PC-9 (cell line): ENCODE measurements around the gene SSNA1. TPM values are rescaled to one million over a fixed set of nuclear protein-coding genes. Genes with fewer than 3 reads are reported as not detected.

Experiments
- BruUV-seq: library from RNA; stranded (reverse); fragments of 400-500 nt; replicated peaks from 2 replicates; lab custom pipeline; 2021; lab: Mats Ljungman, UMichigan
- CTCF ChIA-PET: fragments of 300-600 bp; sonication (Branson Sonifier 250); formaldehyde crosslinking; loops from one replicate; lab custom pipeline; 2022; ENCODE audit warnings: antibody characterized with exemption; lab: Charles Lee
- POLR2A ChIA-PET: fragments of 300-600 bp; sonication (Branson Sonifier 250); formaldehyde crosslinking; loops from one replicate; lab custom pipeline; 2022; ENCODE audit warnings: antibody characterized with exemption; ENCODE audit not compliant: unreplicated experiment; lab: Charles Lee
- DNase-seq, 2 experiments: peaks; one replicate each; pipeline versions ENCODE4 v3.0.0 to v3.0.0-alpha.2; 2015 to 2022; ENCODE audit warnings: mixed read lengths in 1 of 2
- H2AFZ ChIP-seq: fragments of 200-600 bp; sonication (generic); 2 replicates; pipeline ENCODE4 v1.8.1; 2017; ENCODE audit warnings: antibody characterized with exemption
- H3F3A ChIP-seq: fragments of 200-600 bp; sonication (generic); 2 replicates; pipeline ENCODE4 v1.8.1; 2017; ENCODE audit warnings: antibody characterized with exemption, mild to moderate bottlenecking, low read depth; ENCODE audit not compliant: insufficient read depth
- H3K27ac ChIP-seq: fragments of 200-600 bp; sonication (generic); 2 replicates; pipeline ENCODE4 v1.6.1; 2016; ENCODE audit warnings: mixed run types
- H3K27me3 ChIP-seq: fragments of 200-600 bp; sonication (generic); 2 replicates; pipeline ENCODE4 v1.6.1; 2016; ENCODE audit warnings: low read depth, mixed run types; ENCODE audit not compliant: insufficient read depth
- H3K36me3 ChIP-seq: fragments of 200-600 bp; sonication (generic); 2 replicates; pipeline ENCODE4 v1.6.1; 2016; ENCODE audit warnings: low read depth, mixed run types
- H3K4me1 ChIP-seq: fragments of 200-600 bp; sonication (generic); replicated peaks from 2 replicates; pipeline ENCODE4 v1.6.1; 2016; ENCODE audit warnings: mixed run types; ENCODE audit not compliant: insufficient read depth
- H3K4me2 ChIP-seq: fragments of 200-600 bp; sonication (generic); 2 replicates; pipeline ENCODE4 v1.6.1; 2017; ENCODE audit warnings: mixed run types
- H3K4me3 ChIP-seq: fragments of 200-600 bp; sonication (generic); 2 replicates; pipeline ENCODE4 v1.6.1; 2016; ENCODE audit warnings: mixed run types
- H3K79me2 ChIP-seq: fragments of 200-600 bp; sonication (generic); 2 replicates; pipeline ENCODE4 v1.6.1; 2017; ENCODE audit warnings: low read depth, mixed run types
- H3K9me2 ChIP-seq: fragments of 200-600 bp; sonication (generic); 2 replicates; pipeline ENCODE4 v1.8.1; 2017; ENCODE audit warnings: mild to moderate bottlenecking; ENCODE audit not compliant: insufficient read depth
- H3K9me3 ChIP-seq: fragments of 200-600 bp; sonication (generic); 2 replicates; pipeline ENCODE4 v1.8.1; 2016; ENCODE audit warnings: low read depth; ENCODE audit not compliant: insufficient read depth
- H4K20me1 ChIP-seq: fragments of 200-600 bp; sonication (generic); 2 replicates; pipeline ENCODE4 v1.8.1; 2017; ENCODE audit not compliant: insufficient read depth
- EZH2 ChIP-seq: fragments of 200-600 bp; sonication (generic); IDR thresholded peaks from 2 replicates; pipeline ENCODE4 v1.8.0; 2017; ENCODE audit warnings: antibody characterized with exemption, low read depth
- intact Hi-C: fragments of 100-400 bp; cut with micrococcal nuclease; formaldehyde crosslinking; loops from one replicate; pipeline ENCODE4 v1.10.0; 2022; ENCODE audit not compliant: unreplicated experiment
- total RNA-seq: library from RNA; stranded (reverse); gene quantifications from 2 replicates; pipeline ENCODE4 v1.2.3, GENCODE V29; 2021
- TF ChIP-seq, protein P1 (sequence below): fragments of 200-600 bp; sonication (generic); conservative IDR thresholded peaks from 2 replicates; pipeline ENCODE4 v1.6.1; 2017; ENCODE audit warnings: mixed run types, antibody characterized with exemption, mild to moderate bottlenecking, moderate library complexity

The SSNA1 gene
- total RNA-seq, 1 experiment from 2014 or later, result 98.7 TPM

DNA sequence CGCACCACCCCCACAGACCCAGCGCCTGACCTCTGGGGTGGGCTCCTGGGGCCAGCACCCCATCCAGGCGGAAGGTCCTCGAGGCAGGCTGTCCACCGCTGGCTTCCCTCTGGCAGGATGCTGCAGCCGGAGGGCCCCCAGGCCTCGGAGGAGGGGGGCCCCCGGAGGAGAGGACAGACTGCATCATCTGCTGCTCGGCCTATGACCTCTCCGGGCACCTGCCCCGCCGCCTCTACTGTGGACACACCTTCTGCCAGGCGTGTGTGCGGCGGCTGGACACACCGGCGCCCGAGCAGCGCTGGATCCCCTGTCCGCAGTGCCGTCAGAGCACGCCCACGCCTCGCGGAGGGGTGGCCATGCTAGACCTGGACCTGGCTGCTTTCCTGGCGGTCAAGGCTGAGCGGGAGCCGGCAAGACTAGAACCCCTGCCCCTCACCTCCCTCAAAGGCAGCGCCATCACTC, 40.1 kb downstream of the SSNA1 start:
- Histone ChIP-seq H3K27me3 (no peaks in the 10 kb centered on the region), H3K9me2 (no peaks in the 10 kb centered on the region), H3F3A (peaks cover 41% of the 10 kb centered on the region), H2AFZ (no peak overlapping the region), H3K9me3 (no peaks in the 10 kb centered on the region), H3K4me2 (peak overlapping the region; percentile 71), H3K27ac (no peak overlapping the region), H3K36me3 (no peaks in the 10 kb centered on the region), H3K79me2 (peaks cover 7% of the 10 kb centered on the region; the same call in 1 of the 2 replicates), H3K4me3 (peak overlapping the region; percentile 29; the same call in 1 of the 2 replicates), H4K20me1 (no peaks in the 10 kb centered on the region), H3K4me1 (peaks cover 55% of the 10 kb centered on the region)
- no TSS peak for BruUV-seq
- POLR2A ChIA-PET, result interaction anchor here (0.6 kb wide), 1 partner anchor 12 kb away, joined by 7 read pairs; no protein-coding TSS in a partner anchor
- intact Hi-C loops, result no loop called here
- CTCF ChIA-PET, result interaction anchor here (2.3 kb wide), 1 partner anchor 39 kb away, joined by 15 read pairs; the partner anchor contains the start of gene SSNA1
- peak; percentile 59 to 80 for DNase-seq
- no peak for TF ChIP-seq EZH2
- TF ChIP-seq, protein P1, sequence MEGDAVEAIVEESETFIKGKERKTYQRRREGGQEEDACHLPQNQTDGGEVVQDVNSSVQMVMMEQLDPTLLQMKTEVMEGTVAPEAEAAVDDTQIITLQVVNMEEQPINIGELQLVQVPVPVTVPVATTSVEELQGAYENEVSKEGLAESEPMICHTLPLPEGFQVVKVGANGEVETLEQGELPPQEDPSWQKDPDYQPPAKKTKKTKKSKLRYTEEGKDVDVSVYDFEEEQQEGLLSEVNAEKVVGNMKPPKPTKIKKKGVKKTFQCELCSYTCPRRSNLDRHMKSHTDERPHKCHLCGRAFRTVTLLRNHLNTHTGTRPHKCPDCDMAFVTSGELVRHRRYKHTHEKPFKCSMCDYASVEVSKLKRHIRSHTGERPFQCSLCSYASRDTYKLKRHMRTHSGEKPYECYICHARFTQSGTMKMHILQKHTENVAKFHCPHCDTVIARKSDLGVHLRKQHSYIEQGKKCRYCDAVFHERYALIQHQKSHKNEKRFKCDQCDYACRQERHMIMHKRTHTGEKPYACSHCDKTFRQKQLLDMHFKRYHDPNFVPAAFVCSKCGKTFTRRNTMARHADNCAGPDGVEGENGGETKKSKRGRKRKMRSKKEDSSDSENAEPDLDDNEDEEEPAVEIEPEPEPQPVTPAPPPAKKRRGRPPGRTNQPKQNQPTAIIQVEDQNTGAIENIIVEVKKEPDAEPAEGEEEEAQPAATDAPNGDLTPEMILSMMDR, result no peak

DNA sequence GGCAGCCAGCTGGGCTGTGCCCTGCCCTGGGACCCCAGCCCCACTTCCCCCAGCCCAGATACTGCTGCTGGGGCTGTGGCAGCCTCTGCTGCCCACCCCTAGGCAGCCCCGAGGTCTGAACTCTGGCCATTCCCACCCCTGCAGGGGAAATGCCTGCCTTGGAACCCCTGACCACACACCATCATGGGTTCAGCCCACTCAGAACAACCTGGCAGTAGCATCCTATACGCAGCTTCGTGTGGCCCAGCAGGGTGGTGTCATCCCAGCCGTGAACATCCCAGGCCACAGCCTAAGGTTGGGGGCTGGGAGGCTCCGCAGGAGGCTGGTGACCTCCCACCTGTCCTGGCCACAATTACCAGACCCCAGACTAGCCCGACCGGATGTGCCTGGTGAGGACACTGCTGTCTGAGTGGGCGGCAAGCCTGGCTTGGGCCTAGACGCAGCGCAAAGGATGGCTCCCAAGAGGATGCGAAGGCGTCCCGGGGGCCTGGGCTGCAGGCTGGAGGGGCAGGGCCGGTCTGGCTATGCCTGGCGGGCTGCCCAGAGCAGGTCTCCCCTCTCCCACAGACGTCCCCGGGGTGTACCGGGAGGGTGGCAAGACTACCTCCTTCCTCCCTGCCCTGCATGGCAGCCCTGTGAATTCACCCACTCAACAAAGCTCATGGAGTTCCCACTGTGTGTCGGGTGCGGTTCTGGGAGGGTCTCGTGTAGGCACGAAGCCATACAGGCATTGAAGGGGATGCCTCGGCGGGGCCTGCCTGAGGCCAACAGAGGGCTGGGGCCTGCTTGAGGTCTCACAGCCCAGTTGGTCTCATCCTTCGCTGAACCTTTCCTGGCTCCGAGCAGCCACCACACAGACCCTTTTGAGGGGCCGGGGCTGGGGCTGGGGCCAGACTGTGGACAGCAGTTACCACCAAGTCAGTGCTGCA, 40.8 kb downstream of the SSNA1 start:
- intact Hi-C loops, result no loop called here
- POLR2A ChIA-PET, result no interaction called here
- DNase-seq, result no peak
- no peak overlapping the region for H3K27ac ChIP-seq
- H3K9me3 ChIP-seq, result no peaks in the 10 kb centered on the region
- H2AFZ ChIP-seq, result no peak overlapping the region
- H3K27me3 ChIP-seq, result no peaks in the 10 kb centered on the region
- peaks cover 50% of the 10 kb centered on the region for H3K4me1 ChIP-seq
- H4K20me1 ChIP-seq, result no peaks in the 10 kb centered on the region
- peak overlapping the region; percentile 71 for H3K4me2 ChIP-seq
- CTCF ChIA-PET, result no interaction called here
- H3K79me2 ChIP-seq, result peaks cover 7% of the 10 kb centered on the region; the same call in 1 of the 2 replicates
- H3K4me3 ChIP-seq, result peak overlapping the region; percentile 29; the same call in 1 of the 2 replicates
- H3K36me3 ChIP-seq, result no peaks in the 10 kb centered on the region
- no peaks in the 10 kb centered on the region for H3K9me2 ChIP-seq
- H3F3A ChIP-seq, result peaks cover 34% of the 10 kb centered on the region
- TF ChIP-seq, protein P1, result no peak
- TF ChIP-seq EZH2, result no peak
- BruUV-seq, result no TSS peak

DNA sequence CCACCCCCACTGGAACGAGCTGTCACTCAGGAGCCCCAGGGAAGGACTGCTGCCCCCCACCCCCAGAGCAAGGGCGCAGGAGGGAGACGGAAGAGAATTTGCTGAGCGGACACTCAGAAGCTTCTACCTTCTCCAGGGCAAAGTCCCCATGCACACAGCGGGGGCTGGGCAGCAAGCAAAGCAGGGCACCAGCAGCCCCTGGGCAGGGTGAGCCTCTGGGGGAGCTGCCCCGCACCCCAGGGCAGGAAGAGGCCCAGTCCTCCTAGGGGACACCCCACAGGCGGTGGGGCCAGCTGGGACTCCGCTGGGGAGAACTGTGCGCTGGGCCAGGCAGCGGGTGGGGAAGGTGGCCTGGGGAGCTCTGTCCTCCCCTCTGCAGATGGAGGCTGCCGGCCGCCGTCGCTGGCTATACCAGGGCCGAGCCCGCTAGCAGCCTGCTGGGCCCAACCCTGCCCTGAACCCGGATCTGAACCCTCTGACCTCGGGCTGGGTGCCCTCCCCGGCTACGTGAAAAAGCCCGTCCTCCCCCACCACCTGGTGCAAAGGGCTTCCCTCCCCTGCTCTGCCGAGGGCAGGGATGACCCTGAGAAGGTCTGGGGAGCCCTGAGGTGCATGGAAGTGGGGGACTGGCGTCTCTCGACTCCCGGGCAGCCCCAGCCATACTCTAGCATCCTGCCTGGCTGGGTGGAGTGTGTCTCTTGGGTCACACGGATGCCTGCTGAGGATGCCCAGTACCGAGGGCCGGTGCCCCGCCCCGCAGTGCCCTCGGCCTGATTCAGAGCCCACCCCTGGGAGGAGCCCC, 41.6 kb downstream of the SSNA1 start:
- Histone ChIP-seq H3K9me2 (no peaks in the 10 kb centered on the region), H3K79me2 (peaks cover 6% of the 10 kb centered on the region; the same call in 1 of the 2 replicates), H3K36me3 (no peaks in the 10 kb centered on the region), H2AFZ (no peak overlapping the region), H3K4me1 (peaks cover 41% of the 10 kb centered on the region), H3K4me2 (no peak overlapping the region), H3F3A (peaks cover 26% of the 10 kb centered on the region), H3K27ac (no peak overlapping the region), H3K9me3 (no peaks in the 10 kb centered on the region), H4K20me1 (no peaks in the 10 kb centered on the region; the same call in 1 of the 2 replicates), H3K27me3 (no peaks in the 10 kb centered on the region), H3K4me3 (no peak overlapping the region)
- ChIA-PET CTCF (interaction anchor here (0.6 kb wide), 1 partner anchor 201 kb away, joined by 3 read pairs; no protein-coding TSS in a partner anchor), POLR2A (no interaction called here)
- intact Hi-C loops, result no loop called here
- TF ChIP-seq, protein P1, result no peak
- TF ChIP-seq EZH2, result no peak
- no peak for DNase-seq
- no TSS peak for BruUV-seq
